ENCODE results near the gene CCDC74B. TPM values are rescaled to one million over a fixed set of nuclear protein-coding genes. Genes with fewer than 3 reads are reported as not detected.
A peak's percentile ranks its signal among the peaks of the same experiment; 100 is the strongest.
"Not testable (repeated sequence)": the region's sequence is repeated elsewhere in the genome, so short reads cannot be mapped to it uniquely, and the experiment has no call there.

CCDC74B gene
- total RNA-seq, result not detected
- polyA plus RNA-seq, result under 1 TPM; 0.12 to 0.37 (median 0.21) TPM
- long read RNA-seq, donor 1, result 0 reads
- long read RNA-seq, donor 2, result 0 reads

GRCh38 chr2:130145006-130145414 is at the start of gene CCDC74B:
TSS of gene CCDC74B (minus strand) at chr2:130145112. CDS start at chr2:130144996, 116 bp downstream.
- H3K36me3 ChIP-seq (ENCODE audit: insufficient read depth in 1 of 2, low read depth in 1 of 2); H3K9me3 ChIP-seq; H3K27ac ChIP-seq; intact Hi-C loops (cut with DNase I); H3K4me1 ChIP-seq: not testable (repeated sequence)
- DNase-seq, result peak; percentile 62 to 67
- H3K27me3 ChIP-seq (ENCODE audit: insufficient read depth in 3 of 3, low read length in 2 of 3), result peaks cover 0 to 13% (median 4%) of the 10 kb centered on the region in 3 donors
- WGBS, 3 donors, result 5% methylated on average over 28 to 29 of the region's 30 CpGs
- peak; percentile 47 to 81 (median 76) for ATAC-seq
- H3K4me3 ChIP-seq, result peak within 1 kb of the TSS; percentile 57

GRCh38 chr2:130193824-130194223 is 48.9 kb upstream of the CCDC74B start:
- H3K4me1 ChIP-seq; intact Hi-C loops (cut with DNase I); ATAC-seq; H3K9me3 ChIP-seq; H3K27me3 ChIP-seq (ENCODE audit: insufficient read depth in 3 of 3, low read length in 2 of 3); H3K36me3 ChIP-seq (ENCODE audit: insufficient read depth in 1 of 2, low read depth in 1 of 2); H3K4me3 ChIP-seq; DNase-seq; H3K27ac ChIP-seq: not testable (repeated sequence)
- 81 to 92% (median 88%) methylated on average over 15 to 22 of the region's 22 CpGs for WGBS, 3 donors

DNA sequence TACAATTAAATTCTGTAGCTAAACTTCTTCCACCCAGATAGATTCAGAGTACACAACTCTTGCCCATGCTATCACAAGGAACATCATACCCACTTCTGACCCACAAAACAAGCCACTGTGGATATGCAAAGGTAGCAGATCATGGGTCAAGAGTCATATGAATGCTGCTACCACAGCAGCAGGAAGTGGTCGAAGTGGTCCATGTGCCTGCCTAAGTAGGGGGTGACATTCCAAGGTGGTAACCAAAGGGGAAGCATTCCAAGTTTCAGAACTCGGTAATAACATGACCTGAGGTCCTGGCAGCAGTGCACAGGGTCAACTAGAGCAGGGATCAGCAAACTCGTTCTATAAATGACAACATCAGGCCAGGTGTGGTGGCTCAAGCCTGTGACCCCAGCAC is 47.5 kb upstream of the CCDC74B start:
- H3K9me3 ChIP-seq; DNase-seq; H3K4me1 ChIP-seq; ATAC-seq; H3K4me3 ChIP-seq; H3K36me3 ChIP-seq (ENCODE audit: insufficient read depth in 1 of 2, low read depth in 1 of 2); intact Hi-C loops (cut with DNase I); H3K27me3 ChIP-seq (ENCODE audit: insufficient read depth in 3 of 3, low read length in 2 of 3); H3K27ac ChIP-seq: not testable (repeated sequence)
- WGBS, 3 donors, result 76 to 81% (median 79%) methylated on average over 3 of the region's 3 CpGs

DNA sequence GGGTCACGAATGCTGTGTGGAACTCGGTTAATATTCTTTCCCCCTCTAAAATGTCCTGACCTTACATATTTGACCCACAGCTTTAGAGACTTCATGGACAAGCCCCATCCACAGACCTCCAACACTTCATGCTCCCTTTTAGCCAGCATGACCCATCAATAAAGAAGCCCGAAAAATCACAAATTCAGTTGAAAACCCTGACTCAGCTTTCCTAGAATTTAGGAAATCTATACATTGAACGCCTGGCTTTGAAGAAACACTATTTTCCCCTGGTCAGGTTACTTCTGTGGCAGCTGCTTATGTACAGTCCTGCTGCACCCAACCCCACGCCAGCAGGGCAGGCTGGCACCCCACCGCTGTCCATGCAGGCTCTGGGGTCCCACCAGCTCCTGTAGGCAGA is 46.4 kb upstream of the CCDC74B start:
- DNase-seq, result not testable (repeated sequence)

DNA sequence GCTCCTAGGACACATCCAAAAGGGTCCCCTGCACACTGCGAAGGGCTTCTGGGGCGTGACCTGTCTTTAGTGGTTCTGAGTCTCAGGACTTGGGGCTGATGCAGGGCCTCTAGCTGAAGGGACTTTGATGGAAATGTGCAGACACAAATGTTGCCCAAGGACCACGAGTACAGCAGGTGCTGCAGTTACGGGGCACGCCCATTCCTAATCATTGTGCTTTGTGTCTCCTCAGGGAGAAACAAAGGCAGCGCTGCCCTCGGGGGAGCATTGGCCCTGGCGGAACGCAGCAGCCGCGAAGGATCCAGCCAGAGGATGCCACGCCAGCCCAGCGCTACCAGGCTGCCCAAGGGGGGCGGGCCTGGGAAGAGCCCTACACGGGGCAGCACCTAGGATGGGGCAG is 45.3 kb upstream of the CCDC74B start:
- intact Hi-C loops (cut with DNase I), result no loop called here
- no peaks in the 10 kb centered on the region for H3K9me3 ChIP-seq
- peaks cover 0 to 5% of the 10 kb centered on the region in 2 donors for H3K36me3 ChIP-seq (ENCODE audit: insufficient read depth in 1 of 2, low read depth in 1 of 2)
- 81 to 86% (median 84%) methylated on average over 15 of the region's 15 CpGs for WGBS, 3 donors
- DNase-seq, result no peak
- TF ChIP-seq, protein P1, sequence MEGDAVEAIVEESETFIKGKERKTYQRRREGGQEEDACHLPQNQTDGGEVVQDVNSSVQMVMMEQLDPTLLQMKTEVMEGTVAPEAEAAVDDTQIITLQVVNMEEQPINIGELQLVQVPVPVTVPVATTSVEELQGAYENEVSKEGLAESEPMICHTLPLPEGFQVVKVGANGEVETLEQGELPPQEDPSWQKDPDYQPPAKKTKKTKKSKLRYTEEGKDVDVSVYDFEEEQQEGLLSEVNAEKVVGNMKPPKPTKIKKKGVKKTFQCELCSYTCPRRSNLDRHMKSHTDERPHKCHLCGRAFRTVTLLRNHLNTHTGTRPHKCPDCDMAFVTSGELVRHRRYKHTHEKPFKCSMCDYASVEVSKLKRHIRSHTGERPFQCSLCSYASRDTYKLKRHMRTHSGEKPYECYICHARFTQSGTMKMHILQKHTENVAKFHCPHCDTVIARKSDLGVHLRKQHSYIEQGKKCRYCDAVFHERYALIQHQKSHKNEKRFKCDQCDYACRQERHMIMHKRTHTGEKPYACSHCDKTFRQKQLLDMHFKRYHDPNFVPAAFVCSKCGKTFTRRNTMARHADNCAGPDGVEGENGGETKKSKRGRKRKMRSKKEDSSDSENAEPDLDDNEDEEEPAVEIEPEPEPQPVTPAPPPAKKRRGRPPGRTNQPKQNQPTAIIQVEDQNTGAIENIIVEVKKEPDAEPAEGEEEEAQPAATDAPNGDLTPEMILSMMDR (IDR thresholded peaks at IDR 0.05), result no peak
- H3K27ac ChIP-seq, result no peak overlapping the region
- no peaks in the 10 kb centered on the region for H3K4me1 ChIP-seq
- H3K4me3 ChIP-seq, result no peak overlapping the region
- H3K27me3 ChIP-seq (ENCODE audit: insufficient read depth in 3 of 3, low read length in 2 of 3), result no peaks in the 10 kb centered on the region
- no peak for ATAC-seq

More for the DNA sequence above, 46.4 kb upstream of the CCDC74B start:
- H3K4me3 ChIP-seq; H3K9me3 ChIP-seq; ATAC-seq; H3K27ac ChIP-seq; H3K27me3 ChIP-seq (ENCODE audit: insufficient read depth in 3 of 3, low read length in 2 of 3); H3K36me3 ChIP-seq (ENCODE audit: insufficient read depth in 1 of 2, low read depth in 1 of 2); H3K4me1 ChIP-seq; intact Hi-C loops (cut with DNase I): not testable (repeated sequence)
- WGBS, 3 donors, result 90 to 93% (median 90%) methylated on average over 6 of the region's 6 CpGs

DNA sequence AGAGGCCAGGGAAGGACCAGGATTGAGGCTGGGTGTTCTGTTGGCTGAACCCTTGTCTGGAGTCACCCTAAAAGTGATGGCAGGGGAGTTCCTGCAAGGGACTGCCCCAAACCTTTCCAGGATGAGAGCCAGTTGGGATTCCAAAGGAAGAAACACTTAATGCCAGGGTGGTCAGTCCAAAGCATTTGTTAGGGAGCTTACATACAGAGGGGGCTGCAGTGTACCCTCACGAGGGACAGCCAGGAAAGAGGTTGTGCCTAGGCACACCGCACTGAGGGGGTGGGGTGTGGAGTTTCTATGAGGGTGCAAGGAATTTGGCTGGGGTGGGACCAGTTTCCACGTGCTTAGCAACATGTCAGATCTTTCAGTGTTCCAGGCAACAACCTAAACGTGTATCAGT is 44.0 kb upstream of the CCDC74B start:
- not testable (repeated sequence) for ATAC-seq

GRCh38 chr2:130187859-130188792 is 43.2 kb upstream of the CCDC74B start:
- H3K4me3 ChIP-seq; H3K27ac ChIP-seq; H3K27me3 ChIP-seq (ENCODE audit: insufficient read depth in 3 of 3, low read length in 2 of 3); intact Hi-C loops (cut with DNase I); ATAC-seq; DNase-seq; H3K4me1 ChIP-seq; H3K9me3 ChIP-seq: not testable (repeated sequence)
- 90 to 95% (median 90%) methylated on average over 17 of the region's 17 CpGs for WGBS, 3 donors
- H3K36me3 ChIP-seq (ENCODE audit: insufficient read depth in 1 of 2, low read depth in 1 of 2), result peaks cover 0 to 17% of the 10 kb centered on the region in 2 donors

More for the DNA sequence above, 44.0 kb upstream of the CCDC74B start:
- H3K27me3 ChIP-seq (ENCODE audit: insufficient read depth in 3 of 3, low read length in 2 of 3); H3K4me1 ChIP-seq; DNase-seq; H3K9me3 ChIP-seq; H3K27ac ChIP-seq; intact Hi-C loops (cut with DNase I); H3K4me3 ChIP-seq: not testable (repeated sequence)
- WGBS, 3 donors, result 58 to 73% (median 71%) methylated on average over 4 of the region's 4 CpGs
- peaks cover 0 to 12% of the 10 kb centered on the region in 2 donors for H3K36me3 ChIP-seq (ENCODE audit: insufficient read depth in 1 of 2, low read depth in 1 of 2)

All from psoas muscle (tissue), 8 donors.